Measurements from ENCODE around the gene KCNMB1. TPM values are rescaled to one million over a fixed set of nuclear protein-coding genes. Genes with fewer than 3 reads are reported as not detected.

KCNMB1 gene
- total RNA-seq, 1 donor from 2014 or later, result 4.9 TPM

DNA sequence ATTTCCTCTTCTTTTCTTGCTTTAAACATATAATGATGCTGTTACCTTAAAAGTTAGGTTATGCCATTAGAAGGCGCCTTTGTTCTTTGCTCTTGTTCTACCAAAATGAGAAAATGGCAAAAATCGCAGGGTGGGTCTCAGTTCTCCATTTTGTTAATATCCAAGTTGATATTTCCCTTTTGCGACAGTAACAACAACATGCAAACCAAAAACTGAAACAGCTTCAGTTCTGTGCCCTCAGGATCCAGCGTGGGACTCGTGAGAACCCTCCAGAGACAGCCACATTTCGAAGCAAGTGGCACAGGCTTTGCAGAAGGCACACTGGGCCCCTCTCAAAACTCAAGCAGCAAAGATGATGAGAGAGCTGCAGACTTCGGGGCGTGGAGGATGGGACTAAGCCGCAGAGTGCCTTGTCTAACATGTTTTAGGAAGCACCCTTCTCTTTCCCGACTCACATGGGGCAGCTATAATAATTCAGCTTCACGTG lies 58.6 kb downstream of the KCNMB1 start:
- no peak for DNase-seq (ENCODE audit: extremely low spot score in 2 of 2)
- H3K4me1 ChIP-seq, result peaks cover 26% of the 10 kb centered on the region
- H3K27me3 ChIP-seq, result no peaks in the 10 kb centered on the region
- TF ChIP-seq POLR2A (IDR thresholded peaks at IDR 0.05), result no peak
- no peak for TF ChIP-seq POLR2AphosphoS5 (IDR thresholded peaks at IDR 0.05; ENCODE audit: insufficient read depth in 1 of 2, low read depth in 1 of 2)
- TF ChIP-seq, protein P1, sequence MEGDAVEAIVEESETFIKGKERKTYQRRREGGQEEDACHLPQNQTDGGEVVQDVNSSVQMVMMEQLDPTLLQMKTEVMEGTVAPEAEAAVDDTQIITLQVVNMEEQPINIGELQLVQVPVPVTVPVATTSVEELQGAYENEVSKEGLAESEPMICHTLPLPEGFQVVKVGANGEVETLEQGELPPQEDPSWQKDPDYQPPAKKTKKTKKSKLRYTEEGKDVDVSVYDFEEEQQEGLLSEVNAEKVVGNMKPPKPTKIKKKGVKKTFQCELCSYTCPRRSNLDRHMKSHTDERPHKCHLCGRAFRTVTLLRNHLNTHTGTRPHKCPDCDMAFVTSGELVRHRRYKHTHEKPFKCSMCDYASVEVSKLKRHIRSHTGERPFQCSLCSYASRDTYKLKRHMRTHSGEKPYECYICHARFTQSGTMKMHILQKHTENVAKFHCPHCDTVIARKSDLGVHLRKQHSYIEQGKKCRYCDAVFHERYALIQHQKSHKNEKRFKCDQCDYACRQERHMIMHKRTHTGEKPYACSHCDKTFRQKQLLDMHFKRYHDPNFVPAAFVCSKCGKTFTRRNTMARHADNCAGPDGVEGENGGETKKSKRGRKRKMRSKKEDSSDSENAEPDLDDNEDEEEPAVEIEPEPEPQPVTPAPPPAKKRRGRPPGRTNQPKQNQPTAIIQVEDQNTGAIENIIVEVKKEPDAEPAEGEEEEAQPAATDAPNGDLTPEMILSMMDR (IDR thresholded peaks at IDR 0.05), result no peak
- no peaks in the 10 kb centered on the region for H3K36me3 ChIP-seq
- H3K27ac ChIP-seq, result peak overlapping the region; percentile 83
- intact Hi-C loops (cut with DNase I), result no loop called here
- no peak overlapping the region for H3K4me3 ChIP-seq
- H3K9me3 ChIP-seq, result no peaks in the 10 kb centered on the region

DNA sequence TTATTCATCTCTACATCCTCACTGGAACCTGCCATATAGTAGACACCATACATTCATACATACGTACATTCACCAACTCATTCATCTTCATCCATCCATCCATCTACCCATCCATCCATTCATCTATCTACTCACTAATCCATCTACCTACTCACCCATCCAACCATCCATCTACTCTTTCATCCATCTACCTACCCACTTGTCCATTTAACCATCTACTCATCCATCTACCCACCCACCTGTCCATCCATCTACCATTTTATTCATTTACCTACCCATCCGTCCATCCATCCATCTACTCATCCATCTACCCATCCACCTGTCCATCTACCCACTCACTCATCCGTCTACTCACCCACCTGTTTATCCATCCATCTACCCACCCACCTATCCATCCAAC lies 59.6 kb downstream of the KCNMB1 start:
- Histone ChIP-seq H3K27ac (no peak overlapping the region), H3K27me3 (no peaks in the 10 kb centered on the region), H3K36me3 (no peaks in the 10 kb centered on the region), H3K4me1 (peaks cover 26% of the 10 kb centered on the region), H3K9me3 (no peaks in the 10 kb centered on the region), H3K4me3 (no peak overlapping the region)
- TF ChIP-seq POLR2AphosphoS5 (IDR thresholded peaks at IDR 0.05; ENCODE audit: insufficient read depth in 1 of 2, low read depth in 1 of 2) (no peak), POLR2A (IDR thresholded peaks at IDR 0.05) (no peak)
- TF ChIP-seq, protein P1 (IDR thresholded peaks at IDR 0.05), result no peak
- intact Hi-C loops (cut with DNase I), result no loop called here
- no peak for DNase-seq (ENCODE audit: extremely low spot score in 2 of 2)

DNA sequence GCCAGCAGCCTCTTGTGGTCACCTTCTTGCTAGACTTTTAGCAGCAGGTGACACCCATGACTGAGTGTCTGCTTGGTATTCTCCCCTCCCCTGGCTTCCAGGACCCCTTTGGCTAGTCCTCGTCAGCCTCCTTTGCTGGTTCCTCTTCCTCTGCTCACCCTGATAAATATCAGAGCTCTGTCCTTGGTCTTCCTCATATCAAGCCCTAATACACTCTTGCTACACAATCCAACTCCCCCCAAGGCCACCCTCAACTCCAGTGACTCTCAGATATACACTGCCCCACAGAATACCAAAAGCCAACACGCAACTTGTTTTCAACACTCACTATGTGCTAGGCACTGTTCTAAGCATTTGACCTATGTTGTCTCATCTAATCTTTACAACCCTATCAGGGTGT lies 61.3 kb downstream of the KCNMB1 start:
- TF ChIP-seq POLR2A (IDR thresholded peaks at IDR 0.05) (no peak), POLR2AphosphoS5 (IDR thresholded peaks at IDR 0.05; ENCODE audit: insufficient read depth in 1 of 2, low read depth in 1 of 2) (no peak)
- TF ChIP-seq, protein P1 (IDR thresholded peaks at IDR 0.05), result no peak
- intact Hi-C loops (cut with DNase I), result no loop called here
- H3K36me3 ChIP-seq, result no peaks in the 10 kb centered on the region
- no peaks in the 10 kb centered on the region for H3K9me3 ChIP-seq
- peaks cover 25% of the 10 kb centered on the region for H3K4me1 ChIP-seq
- H3K27ac ChIP-seq, result no peak overlapping the region
- no peak for DNase-seq (ENCODE audit: extremely low spot score in 2 of 2)
- H3K27me3 ChIP-seq, result no peaks in the 10 kb centered on the region
- no peak overlapping the region for H3K4me3 ChIP-seq

DNA sequence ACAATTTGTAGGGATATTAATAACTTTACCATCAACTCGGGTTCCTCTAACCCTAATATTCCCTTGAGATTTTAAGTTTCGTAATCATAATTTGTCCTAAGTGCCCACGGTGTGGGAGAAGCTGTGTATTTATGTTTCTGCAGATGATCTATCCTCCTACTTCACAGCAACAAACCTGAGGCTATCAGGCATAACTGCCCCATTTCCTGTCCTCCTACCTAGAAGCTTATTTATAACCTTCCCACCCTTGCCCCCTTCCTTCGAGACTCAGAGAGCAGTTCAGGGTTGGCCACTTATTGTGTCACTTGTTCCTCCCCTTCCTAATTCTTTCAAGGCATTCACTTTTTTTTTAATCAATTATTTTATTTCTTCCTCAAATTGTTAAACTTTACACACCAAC lies 62.0 kb downstream of the KCNMB1 start:
- Histone ChIP-seq H3K4me1 (peaks cover 18% of the 10 kb centered on the region), H3K27me3 (no peaks in the 10 kb centered on the region), H3K27ac (no peak overlapping the region), H3K9me3 (no peaks in the 10 kb centered on the region), H3K4me3 (no peak overlapping the region), H3K36me3 (no peaks in the 10 kb centered on the region)
- TF ChIP-seq POLR2AphosphoS5 (IDR thresholded peaks at IDR 0.05; ENCODE audit: insufficient read depth in 1 of 2, low read depth in 1 of 2) (no peak), POLR2A (IDR thresholded peaks at IDR 0.05) (no peak)
- TF ChIP-seq, protein P1 (IDR thresholded peaks at IDR 0.05), result no peak
- intact Hi-C loops (cut with DNase I), result no loop called here
- DNase-seq (ENCODE audit: extremely low spot score in 2 of 2), result no peak

Other genes with a start within 250 kb of the KCNMB1 start
- gene C5orf58, start 156.4 kb downstream of the KCNMB1 start, total RNA-seq, result not detected
- gene LCP2, start 91.6 kb downstream of the KCNMB1 start, total RNA-seq, result 25.5 TPM
- not detected for gene KCNIP1, start 114.7 kb upstream of the KCNMB1 start, total RNA-seq